ENCODE measurements around the gene GSTM3. TPM values are rescaled to one million over a fixed set of nuclear protein-coding genes. Genes with fewer than 3 reads are reported as not detected.
"Not testable (repeated sequence)": the region's sequence is repeated elsewhere in the genome, so short reads cannot be mapped to it uniquely, and the experiment has no call there.

The GSTM3 gene
- total RNA-seq, 1 experiment from 2014 or later = 10.6 TPM

- ChIA-PET POLR2A (no interaction called here), CTCF (no interaction called here)
- intact Hi-C loops (cut with micrococcal nuclease; ENCODE audit: unreplicated experiment) = no loop called here
- no peaks in the 10 kb centered on the region for H3K4me1 ChIP-seq
- H3K36me3 Mint-ChIP-seq (ENCODE audit: insufficient read depth, unreplicated experiment) = no peaks in the 10 kb centered on the region
- no peak overlapping the region for H3K4me3 Mint-ChIP-seq (ENCODE audit: unreplicated experiment)
- no peak overlapping the region for H3K4me3 ChIP-seq (ENCODE audit: low read depth, low read length)
- no peak overlapping the region for H3K27ac Mint-ChIP-seq (ENCODE audit: unreplicated experiment)
- no peak for DNase-seq
- no peaks in the 10 kb centered on the region for H3K27me3 Mint-ChIP-seq (ENCODE audit: insufficient read depth, unreplicated experiment)
- no peak for TF ChIP-seq CTCF (IDR thresholded peaks at IDR 0.05; ENCODE audit: insufficient read depth in 1 of 2, low read depth in 1 of 2, low read length in 1 of 2, severe bottlenecking in 1 of 2, unreplicated experiment in 1 of 2)
- no peaks in the 10 kb centered on the region for H3K9me3 Mint-ChIP-seq (ENCODE audit: unreplicated experiment)
- no TSS peak for BruUV-seq (replicated peaks)
- no peaks in the 10 kb centered on the region for H3K27me3 ChIP-seq (replicated peaks; ENCODE audit: control insufficient read depth, insufficient read depth, low read length)
- no peaks in the 10 kb centered on the region for H3K4me1 Mint-ChIP-seq (ENCODE audit: low read depth, unreplicated experiment)
- H3K36me3 ChIP-seq (ENCODE audit: control insufficient read depth, insufficient read depth, low read length) = no peaks in the 10 kb centered on the region
- H3K9me3 ChIP-seq = no peaks in the 10 kb centered on the region
Measured at GRCh38 chr1:109697066-109697465, 43.8 kb downstream of the GSTM3 start.

GRCh38 chr1:109695138-109695537 is 45.7 kb downstream of the GSTM3 start:
- H3K4me1 ChIP-seq; CTCF ChIA-PET; H3K9me3 ChIP-seq; H3K4me3 Mint-ChIP-seq (ENCODE audit: unreplicated experiment); H3K27ac Mint-ChIP-seq (ENCODE audit: unreplicated experiment); H3K4me3 ChIP-seq (ENCODE audit: low read depth, low read length); POLR2A ChIA-PET; intact Hi-C loops (cut with micrococcal nuclease; ENCODE audit: unreplicated experiment); H3K27me3 ChIP-seq (replicated peaks; ENCODE audit: control insufficient read depth, insufficient read depth, low read length); H3K36me3 Mint-ChIP-seq (ENCODE audit: insufficient read depth, unreplicated experiment); H3K9me3 Mint-ChIP-seq (ENCODE audit: unreplicated experiment); H3K36me3 ChIP-seq (ENCODE audit: control insufficient read depth, insufficient read depth, low read length); H3K4me1 Mint-ChIP-seq (ENCODE audit: low read depth, unreplicated experiment); H3K27me3 Mint-ChIP-seq (ENCODE audit: insufficient read depth, unreplicated experiment); BruUV-seq (replicated peaks); DNase-seq: not testable (repeated sequence)

GRCh38 chr1:109694400-109694799 is 46.4 kb downstream of the GSTM3 start:
- H3K9me3 Mint-ChIP-seq (ENCODE audit: unreplicated experiment); H3K4me1 Mint-ChIP-seq (ENCODE audit: low read depth, unreplicated experiment); H3K4me3 ChIP-seq (ENCODE audit: low read depth, low read length); DNase-seq; H3K27me3 Mint-ChIP-seq (ENCODE audit: insufficient read depth, unreplicated experiment); CTCF ChIA-PET; intact Hi-C loops (cut with micrococcal nuclease; ENCODE audit: unreplicated experiment); H3K27ac Mint-ChIP-seq (ENCODE audit: unreplicated experiment); H3K4me3 Mint-ChIP-seq (ENCODE audit: unreplicated experiment); BruUV-seq (replicated peaks); POLR2A ChIA-PET; H3K27me3 ChIP-seq (replicated peaks; ENCODE audit: control insufficient read depth, insufficient read depth, low read length); H3K9me3 ChIP-seq; H3K36me3 ChIP-seq (ENCODE audit: control insufficient read depth, insufficient read depth, low read length); H3K36me3 Mint-ChIP-seq (ENCODE audit: insufficient read depth, unreplicated experiment); H3K4me1 ChIP-seq: not testable (repeated sequence)

GRCh38 chr1:109691759-109692158 is 49.1 kb downstream of the GSTM3 start:
- H3K27me3 Mint-ChIP-seq (ENCODE audit: insufficient read depth, unreplicated experiment) = no peaks in the 10 kb centered on the region
- BruUV-seq (replicated peaks) = no TSS peak
- DNase-seq = no peak
- Histone ChIP-seq H3K27me3 (replicated peaks; ENCODE audit: control insufficient read depth, insufficient read depth, low read length) (no peaks in the 10 kb centered on the region), H3K4me1 (no peaks in the 10 kb centered on the region), H3K36me3 (ENCODE audit: control insufficient read depth, insufficient read depth, low read length) (no peaks in the 10 kb centered on the region), H3K4me3 (ENCODE audit: low read depth, low read length) (no peak overlapping the region), H3K9me3 (no peaks in the 10 kb centered on the region)
- no peaks in the 10 kb centered on the region for H3K36me3 Mint-ChIP-seq (ENCODE audit: insufficient read depth, unreplicated experiment)
- ChIA-PET CTCF (no interaction called here), POLR2A (no interaction called here)
- intact Hi-C loops (cut with micrococcal nuclease; ENCODE audit: unreplicated experiment) = no loop called here
- H3K4me1 Mint-ChIP-seq (ENCODE audit: low read depth, unreplicated experiment) = no peaks in the 10 kb centered on the region
- TF ChIP-seq CTCF (IDR thresholded peaks at IDR 0.05; ENCODE audit: insufficient read depth in 1 of 2, low read depth in 1 of 2, low read length in 1 of 2, severe bottlenecking in 1 of 2, unreplicated experiment in 1 of 2) = no peak
- H3K27ac Mint-ChIP-seq (ENCODE audit: unreplicated experiment) = no peak overlapping the region
- H3K9me3 Mint-ChIP-seq (ENCODE audit: unreplicated experiment) = no peaks in the 10 kb centered on the region
- no peak overlapping the region for H3K4me3 Mint-ChIP-seq (ENCODE audit: unreplicated experiment)
